IPS-18a (cell line): ENCODE measurements around the gene MCUB.
"Not testable (repeated sequence)": the region's sequence is repeated elsewhere in the genome, so short reads cannot be mapped to it uniquely, and the experiment has no call there.

ENCODE experiments used
- H3K27ac ChIP-seq: one replicate; pipeline ENCODE4 v1.5.1; 2013; ENCODE audit warnings: low read length
- H3K27me3 ChIP-seq: one replicate; pipeline ENCODE4 v1.6.1; 2013; ENCODE audit warnings: mild to moderate bottlenecking, low read length; ENCODE audit not compliant: control insufficient read depth, insufficient read depth
- H3K36me3 ChIP-seq: one replicate; pipeline ENCODE4 v1.6.1; 2013; ENCODE audit warnings: low read depth, low read length; ENCODE audit not compliant: control insufficient read depth
- H3K4me1 ChIP-seq: one replicate; pipeline ENCODE4 v1.6.1; 2013; ENCODE audit warnings: low read depth, low read length; ENCODE audit not compliant: control insufficient read depth
- H3K4me3 ChIP-seq: one replicate; pipeline ENCODE4 v1.5.1; 2013; ENCODE audit warnings: low read length
- H3K9ac ChIP-seq: one replicate; pipeline ENCODE4 v1.6.1; 2013; ENCODE audit warnings: mild to moderate bottlenecking, low read length, moderate library complexity
- H3K9me3 ChIP-seq: one replicate; pipeline ENCODE4 v1.6.1; 2013; ENCODE audit warnings: low read depth, low read length; ENCODE audit not compliant: control insufficient read depth

The MCUB gene

GRCh38 chr4:109588176-109588575 lies 28.1 kb downstream of the MCUB start:
- no peak overlapping the region for H3K27ac ChIP-seq
- no peak overlapping the region for H3K9ac ChIP-seq
- no peaks in the 10 kb centered on the region for H3K36me3 ChIP-seq
- peaks cover 4% of the 10 kb centered on the region for H3K9me3 ChIP-seq
- no peaks in the 10 kb centered on the region for H3K27me3 ChIP-seq
- peaks cover 6% of the 10 kb centered on the region for H3K4me1 ChIP-seq
- no peak overlapping the region for H3K4me3 ChIP-seq

GRCh38 chr4:109589119-109589518 lies 29.1 kb downstream of the MCUB start:
- Histone ChIP-seq H3K4me3 (no peak overlapping the region), H3K27me3 (no peaks in the 10 kb centered on the region), H3K27ac (no peak overlapping the region), H3K4me1 (peaks cover 6% of the 10 kb centered on the region), H3K9me3 (peaks cover 4% of the 10 kb centered on the region), H3K9ac (no peak overlapping the region), H3K36me3 (no peaks in the 10 kb centered on the region)

DNA sequence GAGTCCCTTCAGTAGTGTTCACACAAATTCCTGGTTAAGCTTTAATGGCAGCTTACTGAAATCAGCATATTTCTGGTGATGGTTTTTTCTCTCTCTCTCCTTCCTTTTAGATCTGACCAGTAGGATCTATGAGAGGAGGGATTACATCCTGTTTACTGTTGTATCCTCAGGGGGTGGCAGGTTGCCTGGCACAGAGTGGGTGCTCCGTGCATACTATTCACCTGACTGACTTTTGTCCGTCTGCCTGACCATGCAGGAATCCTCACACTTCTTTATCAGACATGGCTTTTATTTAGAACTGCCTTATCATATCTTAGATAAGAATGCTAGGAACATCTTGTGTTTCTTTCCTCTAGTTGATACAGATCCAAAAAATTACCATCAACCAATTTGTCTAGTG lies 29.6 kb downstream of the MCUB start:
- H3K9me3 ChIP-seq = peaks cover 4% of the 10 kb centered on the region
- H3K4me1 ChIP-seq = peaks cover 6% of the 10 kb centered on the region
- H3K9ac ChIP-seq = no peak overlapping the region
- H3K27me3 ChIP-seq = no peaks in the 10 kb centered on the region
- no peaks in the 10 kb centered on the region for H3K36me3 ChIP-seq
- H3K4me3 ChIP-seq = no peak overlapping the region
- no peak overlapping the region for H3K27ac ChIP-seq

DNA sequence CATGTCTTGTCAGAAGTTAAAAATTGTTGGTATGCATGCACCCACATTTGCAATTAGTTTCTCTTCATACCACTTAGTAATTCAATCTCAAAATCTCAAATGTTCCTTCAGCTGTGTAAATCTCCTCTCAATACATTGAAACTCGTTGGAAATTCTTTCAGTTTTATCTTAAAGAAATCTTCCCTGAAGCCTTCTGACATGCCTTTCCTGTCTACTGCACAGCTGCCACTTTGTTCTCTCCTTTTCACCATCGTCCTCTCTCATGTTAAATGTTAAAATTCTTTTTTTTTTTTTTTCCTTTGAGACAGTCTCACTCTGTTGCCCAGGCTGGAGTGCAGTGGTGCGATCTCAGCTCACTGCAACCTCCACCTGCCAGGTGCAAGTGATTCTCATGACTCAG lies 30.9 kb downstream of the MCUB start:
- no peak overlapping the region for H3K9ac ChIP-seq
- no peak overlapping the region for H3K27ac ChIP-seq
- H3K27me3 ChIP-seq = no peaks in the 10 kb centered on the region
- no peak overlapping the region for H3K4me3 ChIP-seq
- peaks cover 6% of the 10 kb centered on the region for H3K4me1 ChIP-seq
- H3K36me3 ChIP-seq = no peaks in the 10 kb centered on the region
- peaks cover 4% of the 10 kb centered on the region for H3K9me3 ChIP-seq

DNA sequence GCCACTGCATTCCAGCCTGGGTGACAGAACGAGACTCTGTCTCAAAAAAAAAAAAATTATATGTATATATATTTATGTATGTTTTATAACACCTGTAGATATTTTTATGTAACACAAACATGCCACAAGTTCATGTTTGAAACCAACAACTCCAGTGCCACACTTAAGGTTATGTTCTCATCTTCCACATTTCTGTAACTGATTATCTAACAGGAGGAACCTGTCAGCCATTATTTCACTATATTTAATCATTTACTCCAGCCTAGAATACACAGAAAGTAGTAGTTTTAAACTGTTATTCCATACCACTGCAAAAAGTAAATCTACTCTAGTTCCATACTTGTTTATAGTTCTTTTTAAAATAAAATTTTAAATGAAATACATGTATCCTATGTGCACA lies 32.3 kb downstream of the MCUB start:
- peaks cover 6% of the 10 kb centered on the region for H3K4me1 ChIP-seq
- H3K9me3 ChIP-seq = no peaks in the 10 kb centered on the region
- no peak overlapping the region for H3K9ac ChIP-seq
- no peak overlapping the region for H3K4me3 ChIP-seq
- H3K27ac ChIP-seq = no peak overlapping the region
- no peaks in the 10 kb centered on the region for H3K27me3 ChIP-seq
- no peaks in the 10 kb centered on the region for H3K36me3 ChIP-seq

GRCh38 chr4:109595123-109595522 lies 35.1 kb downstream of the MCUB start:
- not testable (repeated sequence) for H3K27me3 ChIP-seq, H3K27ac ChIP-seq, H3K9me3 ChIP-seq, H3K36me3 ChIP-seq, H3K4me3 ChIP-seq, H3K9ac ChIP-seq, H3K4me1 ChIP-seq

- not testable (repeated sequence) for H3K9me3 ChIP-seq, H3K27ac ChIP-seq, H3K4me1 ChIP-seq, H3K4me3 ChIP-seq, H3K36me3 ChIP-seq, H3K27me3 ChIP-seq, H3K9ac ChIP-seq
These were observed 36.5 kb downstream of the MCUB start for GRCh38 chr4:109596420-109597085.

GRCh38 chr4:109599046-109599652 lies 39.1 kb downstream of the MCUB start:
- Histone ChIP-seq H3K27me3 (no peaks in the 10 kb centered on the region), H3K36me3 (no peaks in the 10 kb centered on the region), H3K9ac (no peak overlapping the region), H3K4me3 (no peak overlapping the region), H3K4me1 (peaks cover 4% of the 10 kb centered on the region), H3K9me3 (no peaks in the 10 kb centered on the region), H3K27ac (no peak overlapping the region)

- H3K27me3 ChIP-seq = no peaks in the 10 kb centered on the region
- H3K36me3 ChIP-seq = no peaks in the 10 kb centered on the region
- H3K9me3 ChIP-seq = no peaks in the 10 kb centered on the region
These were observed 40.4 kb downstream of the MCUB start for GRCh38 chr4:109600431-109600830.

DNA sequence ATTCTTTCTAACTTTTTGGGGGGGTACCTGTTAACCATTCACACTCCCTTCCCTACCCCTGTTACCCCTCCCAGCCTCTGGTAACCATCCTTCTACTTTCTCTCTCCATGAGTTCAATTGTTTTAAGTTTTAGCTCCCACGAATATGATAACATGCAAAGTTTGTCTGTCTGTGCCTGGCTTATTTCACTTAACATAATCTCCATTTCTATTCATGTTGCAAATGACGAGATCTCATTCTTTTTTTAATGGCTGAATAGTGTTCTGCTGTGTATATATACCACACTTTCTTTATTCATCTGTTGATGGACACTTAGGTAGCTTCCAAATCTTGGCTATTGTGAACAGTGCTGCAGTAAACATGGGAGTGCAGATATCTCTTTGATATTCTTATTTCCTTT lies 41.3 kb downstream of the MCUB start:
- no peak overlapping the region for H3K4me3 ChIP-seq
- H3K4me1 ChIP-seq = peaks cover 4% of the 10 kb centered on the region
- no peaks in the 10 kb centered on the region for H3K27me3 ChIP-seq
- no peak overlapping the region for H3K27ac ChIP-seq
- no peaks in the 10 kb centered on the region for H3K9me3 ChIP-seq
- H3K36me3 ChIP-seq = no peaks in the 10 kb centered on the region
- no peak overlapping the region for H3K9ac ChIP-seq

More at GRCh38 chr4:109600431-109600830, 40.4 kb downstream of the MCUB start:
- Histone ChIP-seq H3K9ac (no peak overlapping the region), H3K4me3 (no peak overlapping the region), H3K4me1 (peaks cover 4% of the 10 kb centered on the region), H3K27ac (no peak overlapping the region)

GRCh38 chr4:109607976-109608375 lies 47.9 kb downstream of the MCUB start:
- Histone ChIP-seq H3K27ac (no peak overlapping the region), H3K9ac (no peak overlapping the region), H3K9me3 (no peaks in the 10 kb centered on the region)

GRCh38 chr4:109608879-109609278 lies 48.8 kb downstream of the MCUB start:
- H3K9ac ChIP-seq = no peak overlapping the region
- no peaks in the 10 kb centered on the region for H3K27me3 ChIP-seq
- no peak overlapping the region for H3K27ac ChIP-seq
- H3K9me3 ChIP-seq = no peaks in the 10 kb centered on the region
- no peaks in the 10 kb centered on the region for H3K4me1 ChIP-seq
- H3K36me3 ChIP-seq = no peaks in the 10 kb centered on the region
- no peak overlapping the region for H3K4me3 ChIP-seq

More at GRCh38 chr4:109607976-109608375, 47.9 kb downstream of the MCUB start:
- no peak overlapping the region for H3K4me3 ChIP-seq
- no peaks in the 10 kb centered on the region for H3K27me3 ChIP-seq
- no peaks in the 10 kb centered on the region for H3K36me3 ChIP-seq
- no peaks in the 10 kb centered on the region for H3K4me1 ChIP-seq
